GM23248 (cell line): ENCODE data around the gene MEGF6. TPM values are rescaled to one million over a fixed set of nuclear protein-coding genes. Genes with fewer than 3 reads are reported as not detected.
A peak's percentile ranks its signal among the peaks of the same experiment; 100 is the strongest.

Experiments
- DNase-seq: peaks from one replicate; pipeline ENCODE4 v3.0.0-alpha.2; 2015
- H2AFZ ChIP-seq: fragments of 200-600 bp; sonication (generic); 2 replicates; pipeline ENCODE4 v1.6.1; 2016; ENCODE audit warnings: antibody characterized with exemption
- H3F3A ChIP-seq: fragments of 200-600 bp; sonication (generic); 2 replicates; pipeline ENCODE4 v1.6.1; 2016; ENCODE audit warnings: mild to moderate bottlenecking, antibody characterized with exemption, mixed run types; ENCODE audit not compliant: insufficient read depth
- H3K27ac ChIP-seq: fragments of 200-600 bp; sonication (generic); 2 replicates; pipeline ENCODE4 v1.5.1; 2016; ENCODE audit warnings: mild to moderate bottlenecking
- H3K27me3 ChIP-seq: fragments of 200-600 bp; sonication (generic); replicated peaks from 2 replicates; pipeline ENCODE4 v1.6.1; 2016; ENCODE audit warnings: mild to moderate bottlenecking; ENCODE audit not compliant: insufficient read depth
- H3K36me3 ChIP-seq: fragments of 200-600 bp; sonication (generic); 2 replicates; pipeline ENCODE4 v1.6.1; 2016; ENCODE audit warnings: low read depth, mild to moderate bottlenecking
- H3K4me1 ChIP-seq: fragments of 200-600 bp; sonication (generic); 2 replicates; pipeline ENCODE4 v1.6.1; 2016; ENCODE audit warnings: mild to moderate bottlenecking; ENCODE audit not compliant: insufficient read depth
- H3K4me2 ChIP-seq: fragments of 200-600 bp; sonication (generic); one replicate; pipeline ENCODE4 v1.6.1; 2016; ENCODE audit warnings: mild to moderate bottlenecking; ENCODE audit not compliant: unreplicated experiment
- H3K4me3 ChIP-seq: fragments of 200-600 bp; sonication (generic); 2 replicates; pipeline ENCODE4 v1.5.1; 2016; ENCODE audit warnings: mild to moderate bottlenecking
- H3K79me2 ChIP-seq: fragments of 200-600 bp; sonication (generic); 2 replicates; pipeline ENCODE4 v1.6.1; 2016; ENCODE audit warnings: mild to moderate bottlenecking; ENCODE audit not compliant: insufficient read depth
- H3K9ac ChIP-seq: fragments of 200-600 bp; sonication (generic); 2 replicates; pipeline ENCODE4 v1.6.1; 2016; ENCODE audit warnings: mild to moderate bottlenecking
- H3K9me2 ChIP-seq: fragments of 200-600 bp; sonication (generic); 2 replicates; pipeline ENCODE4 v1.6.1; 2016; ENCODE audit warnings: mixed run types, mild to moderate bottlenecking, moderate library complexity; ENCODE audit not compliant: insufficient read depth
- H3K9me3 ChIP-seq: fragments of 200-600 bp; sonication (generic); one replicate; pipeline ENCODE4 v1.6.1; 2017; ENCODE audit warnings: low read depth
- H4K20me1 ChIP-seq: fragments of 200-600 bp; sonication (generic); 2 replicates; pipeline ENCODE4 v1.6.0; 2016; ENCODE audit not compliant: insufficient read depth
- EZH2 ChIP-seq: fragments of 200-600 bp; sonication (generic); IDR thresholded peaks from 2 replicates; pipeline ENCODE4 v1.6.1; 2018; ENCODE audit warnings: antibody characterized with exemption, mild to moderate bottlenecking; ENCODE audit not compliant: insufficient read depth, poor library complexity, severe bottlenecking
- EZH2phosphoT487 ChIP-seq: fragments of 200-600 bp; sonication (generic); IDR thresholded peaks from 2 replicates; pipeline ENCODE4 v1.6.1; 2018; ENCODE audit warnings: antibody characterized with exemption, moderate library complexity, mild to moderate bottlenecking, low read depth; ENCODE audit not compliant: insufficient read depth
- WGBS, 2 experiments: methylation state at CpG; one replicate each; pipeline ENCODE4 v1.1.6; 2015 to 2017; ENCODE audit warnings: low lambda C conversion rate in 2 of 2, low coverage in 1 of 2; ENCODE audit errors: missing lambda C conversion rate in 2 of 2; 5-methylcytosine and 5-hydroxymethylcytosine counted together
- in situ Hi-C: fragments of 300-500 bp; cut with MboI; formaldehyde crosslinking; loops from 2 replicates; pipeline ENCODE4 v1.15.0; 2020
- polyA plus RNA-seq: library from polyadenylated mRNA; unstranded; fragments of >200 nt; fragmentation: Nextera tagmentation; extraction: Ambion mirVana; gene quantifications from 2 replicates; pipeline ENCODE4 v1.2.1, GENCODE V29; 2016
- total RNA-seq: library from RNA; depleted of rRNA; stranded (reverse); fragments of >200 nt; shearing (Covaris generic); gene quantifications from 2 replicates; pipeline ENCODE4 v1.2.3, GENCODE V29; 2014

The MEGF6 gene
- total and polyA plus RNA-seq, 2 experiments from 2014 or later = 37.9 to 108 TPM

- in situ Hi-C loops = no loop called here
- H3F3A ChIP-seq = 0 out of 2 replicates have a peak, but pooled peaks cover 5% of the 10 kb centered on the region
- H3K27me3 ChIP-seq = no peaks in the 10 kb centered on the region
- H3K4me1 ChIP-seq = peaks cover 19% of the 10 kb centered on the region
- H3K27ac ChIP-seq = no peak overlapping the region
- TF ChIP-seq EZH2phosphoT487 = no peak
- TF ChIP-seq EZH2 = no peak
- 94 to 96% methylated on average over 13 of the region's 13 CpGs for WGBS, 2 experiments
- no peak overlapping the region for H3K4me2 ChIP-seq
- H2AFZ ChIP-seq = no peak overlapping the region
- no peaks in the 10 kb centered on the region for H4K20me1 ChIP-seq
- no peaks in the 10 kb centered on the region for H3K9me3 ChIP-seq
- no peak overlapping the region for H3K9ac ChIP-seq
- no peak for DNase-seq
- no peaks in the 10 kb centered on the region for H3K79me2 ChIP-seq
- H3K36me3 ChIP-seq = no peaks in the 10 kb centered on the region
- no peak overlapping the region for H3K4me3 ChIP-seq
- H3K9me2 ChIP-seq = no peaks in the 10 kb centered on the region
Observed at GRCh38 chr1:3540876-3541275, 70.4 kb downstream of the MEGF6 start.

DNA sequence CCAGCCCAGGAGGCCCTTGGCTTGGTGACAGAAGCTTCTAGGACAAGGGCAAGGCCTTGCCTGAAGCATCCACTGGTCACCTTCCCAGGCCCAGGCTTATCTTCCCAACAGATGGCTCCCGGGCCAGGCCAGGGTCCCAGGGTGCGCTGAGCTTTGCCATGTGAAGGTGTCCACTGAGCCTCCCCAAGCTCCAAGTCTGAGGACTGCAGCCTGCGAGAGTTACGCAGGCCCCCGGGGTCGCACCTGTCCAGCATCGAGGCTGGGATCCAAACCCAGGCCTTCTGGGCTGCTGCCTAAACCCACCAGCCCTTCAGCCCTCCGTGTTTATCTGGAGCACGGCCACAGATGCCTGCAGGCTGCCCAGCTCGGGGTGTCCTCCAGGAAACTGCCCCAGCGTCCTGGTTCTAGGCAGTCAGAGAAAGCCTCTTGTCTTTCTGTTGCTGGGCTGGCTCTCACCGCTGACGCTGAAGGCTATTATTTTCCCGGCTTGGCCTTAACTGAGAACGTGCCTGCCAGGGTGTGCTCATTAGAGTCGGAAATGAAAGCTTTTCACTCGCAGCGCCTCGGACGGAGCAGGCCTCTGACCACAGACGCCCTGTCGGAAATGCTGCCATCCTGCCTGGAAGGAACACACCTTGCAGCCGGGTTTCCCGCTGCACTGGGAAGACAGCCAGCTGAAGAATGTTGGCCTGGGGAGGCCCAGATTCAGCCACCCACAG lies 71.4 kb downstream of the MEGF6 start:
- no peaks in the 10 kb centered on the region for H3K36me3 ChIP-seq
- H3K27me3 ChIP-seq = no peaks in the 10 kb centered on the region
- no peaks in the 10 kb centered on the region for H3K79me2 ChIP-seq
- no peaks in the 10 kb centered on the region for H4K20me1 ChIP-seq
- H3K4me3 ChIP-seq = no peak overlapping the region
- H3K9me3 ChIP-seq = no peaks in the 10 kb centered on the region
- no peaks in the 10 kb centered on the region for H3K9me2 ChIP-seq
- peaks cover 19% of the 10 kb centered on the region for H3K4me1 ChIP-seq
- no peak overlapping the region for H3K4me2 ChIP-seq
- H3F3A ChIP-seq = 0 out of 2 replicates have a peak, but pooled peaks cover 5% of the 10 kb centered on the region
- in situ Hi-C loops = no loop called here
- peak overlapping the region; percentile 50; the same call in 1 of the 2 replicates for H3K9ac ChIP-seq
- peak overlapping the region; percentile 25; the same call in 1 of the 2 replicates for H3K27ac ChIP-seq
- DNase-seq = peak; percentile 49
- no peak for TF ChIP-seq EZH2phosphoT487
- TF ChIP-seq EZH2 = no peak
- peak overlapping the region; percentile 64; the same call in 1 of the 2 replicates for H2AFZ ChIP-seq
- WGBS, 2 experiments = 33 to 40% methylated on average over 24 of the region's 24 CpGs

DNA sequence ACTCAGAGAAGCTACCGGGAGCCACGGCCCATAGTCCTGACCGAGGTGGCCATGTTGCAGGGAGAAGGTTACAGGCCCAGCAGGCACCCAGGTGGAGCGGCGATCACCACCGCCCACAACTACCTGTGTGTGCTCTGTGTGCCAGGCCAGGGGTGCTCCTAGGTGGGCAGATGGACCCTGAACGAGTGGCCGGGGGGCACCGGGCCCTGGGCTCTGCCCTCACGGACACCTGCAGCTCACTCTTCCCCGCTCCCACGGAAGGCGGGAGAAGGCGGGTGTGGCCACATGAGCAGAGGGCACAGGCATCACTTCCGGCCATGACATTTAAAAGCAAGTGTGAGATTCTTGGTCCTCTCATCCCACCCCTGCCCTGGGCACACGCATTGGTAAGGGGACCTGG lies 73.9 kb downstream of the MEGF6 start:
- Histone ChIP-seq H3K79me2 (no peaks in the 10 kb centered on the region), H3K4me1 (peaks cover 9% of the 10 kb centered on the region), H3K27me3 (no peaks in the 10 kb centered on the region), H3F3A (0 out of 2 replicates have a peak, but pooled peaks cover 2% of the 10 kb centered on the region), H3K4me3 (no peak overlapping the region), H3K9me3 (no peaks in the 10 kb centered on the region), H3K4me2 (no peak overlapping the region), H4K20me1 (no peaks in the 10 kb centered on the region), H3K9ac (no peak overlapping the region), H3K36me3 (no peaks in the 10 kb centered on the region), H3K9me2 (no peaks in the 10 kb centered on the region), H2AFZ (no peak overlapping the region), H3K27ac (no peak overlapping the region)
- in situ Hi-C loops = no loop called here
- 85 to 89% methylated on average over 15 to 16 of the region's 16 CpGs for WGBS, 2 experiments
- TF ChIP-seq EZH2 (no peak), EZH2phosphoT487 (no peak)
- no peak for DNase-seq

DNA sequence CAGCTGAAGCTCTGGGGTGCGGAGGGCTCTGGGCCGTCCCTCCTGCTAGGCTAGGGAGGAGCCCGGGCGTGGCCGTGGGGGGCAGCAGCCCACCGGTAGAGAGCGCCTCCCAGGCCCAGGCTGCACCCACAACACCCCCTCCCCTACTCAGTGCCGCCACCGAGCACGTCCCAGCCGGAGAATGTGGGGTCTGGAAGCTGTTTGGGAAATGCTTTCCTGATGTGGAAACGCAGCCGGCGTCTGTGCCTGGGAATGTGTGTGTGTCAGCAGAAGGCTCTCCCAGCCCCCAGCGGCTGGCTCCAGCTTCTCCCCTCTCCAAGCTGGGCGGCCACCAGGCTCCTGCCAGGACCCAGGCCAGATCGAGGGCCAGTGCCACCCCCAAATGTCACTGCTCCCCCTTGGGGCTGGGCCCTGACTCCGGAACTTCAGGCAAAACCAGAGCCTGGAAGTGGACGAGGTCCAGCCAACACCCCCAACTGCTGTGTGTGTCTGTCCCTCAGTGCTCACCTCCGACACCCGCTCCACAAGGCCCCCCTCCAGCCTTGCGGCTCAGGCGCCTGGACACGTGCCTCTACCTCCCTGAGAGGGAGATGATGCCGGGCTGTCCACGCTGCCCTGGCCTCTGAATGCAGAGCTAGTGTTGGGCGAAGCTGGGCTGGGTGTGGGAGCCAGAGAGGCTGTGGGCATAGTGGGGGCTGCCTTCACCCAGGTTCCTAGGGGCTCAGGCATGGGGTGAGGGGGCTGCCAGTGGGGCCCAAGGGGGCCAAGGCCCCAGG lies 74.7 kb downstream of the MEGF6 start:
- Histone ChIP-seq H3K4me2 (no peak overlapping the region), H3K27me3 (no peaks in the 10 kb centered on the region), H3K9me2 (no peaks in the 10 kb centered on the region), H3K36me3 (no peaks in the 10 kb centered on the region), H3K79me2 (no peaks in the 10 kb centered on the region), H2AFZ (no peak overlapping the region), H3K4me1 (0 out of 2 replicates have a peak, but pooled peaks cover 6% of the 10 kb centered on the region), H3K4me3 (no peak overlapping the region), H3K9me3 (no peaks in the 10 kb centered on the region), H3K27ac (no peak overlapping the region), H3F3A (no peaks in the 10 kb centered on the region), H4K20me1 (no peaks in the 10 kb centered on the region), H3K9ac (no peak overlapping the region)
- no peak for TF ChIP-seq EZH2
- TF ChIP-seq EZH2phosphoT487 = no peak
- WGBS, 2 experiments = 20 to 24% methylated on average over 23 to 27 of the region's 27 CpGs
- in situ Hi-C loops = no loop called here
- DNase-seq = no peak
